TTC549 (cell line): ENCODE results near the gene RACGAP1.

Experiments used
- FAIRE-seq: peaks from 2 replicates; lab custom pipeline; 2012; peaks lifted over from hg19 to GRCh38; lab: Jason Lieb, UNC

RACGAP1 gene

GRCh38 chr12:50025187-50026059 lies at the start of gene RACGAP1:
RACGAP1 (minus strand) TSS chr12:50025494; CDS start chr12:50016715, 8,779 bp downstream.
- FAIRE-seq = peak; percentile 98

- no peak for FAIRE-seq
These were observed 48.4 kb upstream of the RACGAP1 start for GRCh38 chr12:50073712-50074111.

GRCh38 chr12:50073206-50073605 lies 47.9 kb upstream of the RACGAP1 start:
- no peak for FAIRE-seq

- FAIRE-seq = no peak
These were observed 47.1 kb upstream of the RACGAP1 start for GRCh38 chr12:50072198-50072907.

GRCh38 chr12:50070314-50071060 lies 45.2 kb upstream of the RACGAP1 start:
- no peak for FAIRE-seq

- no peak for FAIRE-seq
These were observed 44.2 kb upstream of the RACGAP1 start for GRCh38 chr12:50069539-50069938.

- no peak for FAIRE-seq
These were observed 43.8 kb upstream of the RACGAP1 start for GRCh38 chr12:50069069-50069468.

- FAIRE-seq = no peak
These were observed 41.1 kb upstream of the RACGAP1 start for GRCh38 chr12:50066402-50066801.

- no peak for FAIRE-seq
These were observed 40.5 kb upstream of the RACGAP1 start for GRCh38 chr12:50065726-50066310.

GRCh38 chr12:50062728-50063460 lies 37.6 kb upstream of the RACGAP1 start:
- FAIRE-seq = no peak

GRCh38 chr12:50061946-50062686 lies 36.8 kb upstream of the RACGAP1 start:
- FAIRE-seq = no peak

GRCh38 chr12:50061171-50061570 lies 35.9 kb upstream of the RACGAP1 start:
- no peak for FAIRE-seq

- no peak for FAIRE-seq
These were observed 34.8 kb upstream of the RACGAP1 start for GRCh38 chr12:50060120-50060468.

- FAIRE-seq = no peak
These were observed 34.3 kb upstream of the RACGAP1 start for GRCh38 chr12:50059440-50060119.

GRCh38 chr12:50058743-50059312 lies 33.5 kb upstream of the RACGAP1 start:
- no peak for FAIRE-seq

GRCh38 chr12:50057896-50058670 lies 32.8 kb upstream of the RACGAP1 start:
- no peak for FAIRE-seq

- no peak for FAIRE-seq
These were observed 31.9 kb upstream of the RACGAP1 start, which contains the start of gene ASIC1 for GRCh38 chr12:50057000-50057841. ASIC1 (plus strand) TSS chr12:50057596; CDS start chr12:50058767, 1,171 bp downstream.

- no peak for FAIRE-seq
These were observed 31.3 kb upstream of the RACGAP1 start for GRCh38 chr12:50056639-50056976.
